ENCODE measurements around the gene SLC13A5.
"Not testable (repeated sequence)": the region's sequence is repeated elsewhere in the genome, so short reads cannot be mapped to it uniquely, and the experiment has no call there.

- TF ChIP-seq CTCF (conservative IDR thresholded peaks at IDR 0.05 in 1 of 2, IDR thresholded peaks at IDR 0.05 in 1 of 2; ENCODE audit: extremely low read depth in 1 of 2, insufficient read depth in 1 of 2, low read depth in 1 of 2, low read length in 2 of 2); EZH2 (IDR thresholded peaks at IDR 0.05; ENCODE audit: borderline replicate concordance, low read length): not testable (repeated sequence)
Measured at GRCh38 chr17:6746665-6747064, 33.5 kb upstream of the SLC13A5 start.
